Progenitor cell of endocrine pancreas (in vitro differentiated cells): ENCODE results near the gene MRPL28. TPM values are rescaled to one million over a fixed set of nuclear protein-coding genes. Genes with fewer than 3 reads are reported as not detected.

Experiments used
- DNase-seq: peaks from one replicate; pipeline ENCODE4 v3.0.0; 2021; ENCODE audit warnings: low spot score; ENCODE audit not compliant: unreplicated experiment
- H3K27ac Mint-ChIP-seq: 2 replicates; pipeline ENCODE4 v1.8.0; 2021; ENCODE audit warnings: mild to moderate bottlenecking, moderate library complexity, mixed read lengths
- H3K27me3 Mint-ChIP-seq: 2 replicates; pipeline ENCODE4 v1.8.0; 2021; ENCODE audit warnings: mixed read lengths
- H3K36me3 Mint-ChIP-seq: 2 replicates; pipeline ENCODE4 v1.8.0; 2022; ENCODE audit warnings: mixed read lengths; ENCODE audit not compliant: insufficient read depth
- H3K4me1 Mint-ChIP-seq: 2 replicates; pipeline ENCODE4 v1.8.0; 2021; ENCODE audit warnings: low read depth, mixed read lengths
- H3K4me3 Mint-ChIP-seq: 2 replicates; pipeline ENCODE4 v1.8.0; 2021; ENCODE audit warnings: low read depth, mild to moderate bottlenecking, moderate library complexity, mixed read lengths
- H3K9me3 Mint-ChIP-seq: 2 replicates; pipeline ENCODE4 v1.8.0; 2021; ENCODE audit warnings: low read depth, mixed read lengths
- CTCF ChIP-seq: fragments of 200-600 bp; sonication (generic); IDR thresholded peaks from one replicate; pipeline ENCODE4 v1.5.0; 2021; ENCODE audit warnings: antibody characterized with exemption, mild to moderate bottlenecking; ENCODE audit not compliant: unreplicated experiment
- total RNA-seq: library from RNA; stranded (reverse); gene quantifications from 2 replicates; pipeline ENCODE4 v1.2.1, GENCODE V29; 2021

The MRPL28 gene
- total RNA-seq, 1 donor from 2014 or later = 82.7 TPM

DNA sequence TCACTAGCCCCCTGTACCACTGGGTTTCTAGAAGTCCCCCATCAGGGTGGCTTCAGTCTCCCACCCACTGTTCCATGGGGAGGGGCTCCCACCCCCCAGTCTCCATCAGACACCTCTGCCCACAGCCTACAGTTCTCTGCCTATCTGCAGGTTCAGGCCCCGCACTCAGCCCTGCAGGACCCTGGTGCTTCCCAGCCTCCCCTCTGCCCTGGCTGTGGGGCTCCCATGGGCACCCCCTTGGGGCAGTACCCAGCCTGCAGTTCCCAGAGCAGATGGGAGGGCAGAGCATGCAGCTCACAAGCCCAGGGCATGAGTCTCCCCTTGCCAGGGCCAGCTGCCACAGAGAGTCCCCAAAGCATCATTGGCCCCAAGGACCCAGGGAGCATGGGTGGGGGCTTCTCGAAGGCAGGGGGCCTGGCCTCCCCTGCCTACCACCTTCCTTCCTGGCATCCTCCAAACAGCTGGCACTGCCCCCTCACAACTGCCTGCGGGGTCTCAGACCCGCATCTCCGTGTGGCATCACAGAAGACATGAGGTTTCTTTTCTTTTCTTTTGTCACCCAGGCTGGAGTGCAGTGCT, 2.8 kb upstream of the MRPL28 start:
- no peaks in the 10 kb centered on the region for H3K9me3 Mint-ChIP-seq
- peaks cover 3% of the 10 kb centered on the region for H3K4me1 Mint-ChIP-seq
- H3K36me3 Mint-ChIP-seq = peaks cover 3% of the 10 kb centered on the region
- no peak for DNase-seq
- no peak for TF ChIP-seq CTCF
- H3K27me3 Mint-ChIP-seq = no peaks in the 10 kb centered on the region
- H3K4me3 Mint-ChIP-seq = no peak overlapping the region
- H3K27ac Mint-ChIP-seq = no peak overlapping the region

GRCh38 chr16:372302-372983, 2.1 kb upstream of the MRPL28 start:
- Mint-ChIP-seq H3K4me3 (no peak overlapping the region), H3K4me1 (peaks cover 3% of the 10 kb centered on the region), H3K27ac (no peak overlapping the region), H3K9me3 (no peaks in the 10 kb centered on the region), H3K27me3 (no peaks in the 10 kb centered on the region), H3K36me3 (peaks cover 3% of the 10 kb centered on the region)
- DNase-seq = no peak
- no peak for TF ChIP-seq CTCF

DNA sequence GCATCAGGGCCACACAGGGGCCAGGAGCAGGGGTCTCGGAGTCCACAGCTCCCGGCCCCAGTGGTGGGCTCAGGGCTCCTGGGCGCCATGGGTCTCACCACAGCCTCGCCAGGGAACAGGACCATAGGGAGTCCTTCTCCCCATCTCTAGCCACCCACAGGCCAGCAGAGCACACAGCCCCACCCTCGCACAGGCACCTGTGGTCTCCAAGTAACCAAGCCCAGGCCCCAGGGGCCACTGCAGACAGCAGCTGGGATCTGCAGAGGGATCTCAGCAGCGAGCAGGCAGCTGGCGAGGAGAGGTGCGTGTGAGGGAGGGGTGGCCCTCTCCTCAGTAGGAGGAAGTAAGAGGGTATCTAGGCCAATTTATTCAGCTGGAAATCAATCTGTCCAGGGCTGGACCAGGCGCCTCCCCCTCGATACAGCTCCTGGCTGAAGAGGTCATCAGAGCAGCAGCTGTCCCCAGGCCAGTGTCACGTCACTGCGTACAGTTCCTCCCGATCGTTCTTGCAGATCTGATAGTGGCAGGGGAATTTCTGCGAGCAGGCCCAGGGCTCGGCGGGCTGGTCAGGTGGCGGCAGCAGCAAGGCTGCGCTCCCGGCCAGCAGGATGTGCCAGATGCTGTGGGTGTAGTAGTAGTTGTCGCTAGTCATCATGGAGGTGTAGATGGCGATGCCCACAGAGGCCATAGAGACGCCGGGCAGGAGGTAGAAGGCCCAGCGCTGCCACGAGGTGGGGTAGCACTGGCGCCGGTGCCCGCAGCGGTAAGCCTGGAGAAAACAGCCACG, 1.4 kb upstream of the MRPL28 start:
- H3K27ac Mint-ChIP-seq = peak overlapping the region; percentile 76
- no peak overlapping the region for H3K4me3 Mint-ChIP-seq
- H3K36me3 Mint-ChIP-seq = peaks cover 5% of the 10 kb centered on the region

GRCh38 chr16:370979-371514, 709 bp upstream of the MRPL28 start:
- peak overlapping the region; percentile 76 for H3K4me3 Mint-ChIP-seq
- peaks cover 5% of the 10 kb centered on the region for H3K36me3 Mint-ChIP-seq
- TF ChIP-seq CTCF = no peak
- no peaks in the 10 kb centered on the region for H3K9me3 Mint-ChIP-seq
- H3K27ac Mint-ChIP-seq = no peak overlapping the region
- DNase-seq = no peak
- peaks cover 3% of the 10 kb centered on the region for H3K4me1 Mint-ChIP-seq
- H3K27me3 Mint-ChIP-seq = no peaks in the 10 kb centered on the region

More for the DNA sequence above, 1.4 kb upstream of the MRPL28 start:
- DNase-seq = no peak
- Mint-ChIP-seq H3K27me3 (no peaks in the 10 kb centered on the region), H3K4me1 (peaks cover 3% of the 10 kb centered on the region), H3K9me3 (no peaks in the 10 kb centered on the region)
- TF ChIP-seq CTCF = no peak

GRCh38 chr16:369866-370436, 387 bp downstream of the MRPL28 start:
- no peaks in the 10 kb centered on the region for H3K27me3 Mint-ChIP-seq
- peaks cover 5% of the 10 kb centered on the region for H3K36me3 Mint-ChIP-seq
- peak overlapping the region; percentile 60 for H3K4me3 Mint-ChIP-seq
- H3K9me3 Mint-ChIP-seq = no peaks in the 10 kb centered on the region
- H3K27ac Mint-ChIP-seq = no peak overlapping the region
- H3K4me1 Mint-ChIP-seq = peaks cover 3% of the 10 kb centered on the region
- no peak for DNase-seq
- no peak for TF ChIP-seq CTCF
